Measurements from ENCODE around the gene C1QTNF9.
"Not testable (repeated sequence)": the region's sequence is repeated elsewhere in the genome, so short reads cannot be mapped to it uniquely, and the experiment has no call there.

The C1QTNF9 gene, protein sequence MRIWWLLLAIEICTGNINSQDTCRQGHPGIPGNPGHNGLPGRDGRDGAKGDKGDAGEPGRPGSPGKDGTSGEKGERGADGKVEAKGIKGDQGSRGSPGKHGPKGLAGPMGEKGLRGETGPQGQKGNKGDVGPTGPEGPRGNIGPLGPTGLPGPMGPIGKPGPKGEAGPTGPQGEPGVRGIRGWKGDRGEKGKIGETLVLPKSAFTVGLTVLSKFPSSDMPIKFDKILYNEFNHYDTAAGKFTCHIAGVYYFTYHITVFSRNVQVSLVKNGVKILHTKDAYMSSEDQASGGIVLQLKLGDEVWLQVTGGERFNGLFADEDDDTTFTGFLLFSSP

DNA sequence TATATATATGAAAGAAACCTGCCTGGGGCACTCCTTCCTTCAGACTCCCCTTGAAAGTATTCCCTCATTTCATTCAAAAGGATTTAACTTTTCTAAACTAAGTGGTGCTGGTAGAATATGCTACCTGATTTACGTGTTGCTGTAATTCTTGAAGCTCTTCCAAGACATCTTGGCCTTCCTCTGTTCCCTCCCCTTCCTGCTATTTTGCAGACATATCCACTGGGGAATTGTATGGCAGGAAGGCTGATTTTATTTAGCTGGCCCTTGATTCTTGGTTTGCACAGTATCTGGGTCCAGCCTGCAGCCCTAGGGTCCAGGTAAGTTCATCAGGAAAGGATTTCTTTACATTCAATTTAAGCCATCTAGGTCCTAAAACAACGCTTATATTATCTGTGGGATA is at the start of gene C1QTNF9:
C1QTNF9 (plus strand) TSS at position 281 of the 400 bp plus-strand sequence. CDS start 6,424 bp downstream, outside the sequence.
- not testable (repeated sequence) for DNase-seq; H3K9me3 ChIP-seq (ENCODE audit: severe bottlenecking); H3K27me3 ChIP-seq (ENCODE audit: insufficient read depth, low read depth, severe bottlenecking); H3K4me3 ChIP-seq (ENCODE audit: low read depth, low read length); H3K27ac ChIP-seq; H3K36me3 ChIP-seq

DNA sequence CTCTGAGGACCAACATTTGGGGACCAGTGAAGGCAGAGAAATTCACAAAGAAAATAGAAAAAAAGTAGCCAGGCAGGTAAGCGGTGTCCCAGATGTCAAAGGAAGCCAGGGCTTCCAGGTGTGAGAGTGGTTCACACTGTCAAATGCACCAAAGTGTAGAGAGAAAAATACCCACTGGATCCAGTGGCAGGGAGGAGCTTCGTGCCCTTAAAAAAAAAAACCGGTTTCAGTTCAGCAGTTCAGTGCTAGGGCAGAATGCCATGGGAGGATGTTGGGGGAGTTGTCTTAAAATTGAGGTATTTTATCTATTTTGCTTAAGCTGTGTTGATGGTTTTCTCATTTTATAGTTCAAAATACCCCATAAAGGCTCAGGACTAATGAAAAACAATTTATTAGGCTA is 47.8 kb upstream of the C1QTNF9 start:
- no peak for DNase-seq
- TF ChIP-seq, protein P1, sequence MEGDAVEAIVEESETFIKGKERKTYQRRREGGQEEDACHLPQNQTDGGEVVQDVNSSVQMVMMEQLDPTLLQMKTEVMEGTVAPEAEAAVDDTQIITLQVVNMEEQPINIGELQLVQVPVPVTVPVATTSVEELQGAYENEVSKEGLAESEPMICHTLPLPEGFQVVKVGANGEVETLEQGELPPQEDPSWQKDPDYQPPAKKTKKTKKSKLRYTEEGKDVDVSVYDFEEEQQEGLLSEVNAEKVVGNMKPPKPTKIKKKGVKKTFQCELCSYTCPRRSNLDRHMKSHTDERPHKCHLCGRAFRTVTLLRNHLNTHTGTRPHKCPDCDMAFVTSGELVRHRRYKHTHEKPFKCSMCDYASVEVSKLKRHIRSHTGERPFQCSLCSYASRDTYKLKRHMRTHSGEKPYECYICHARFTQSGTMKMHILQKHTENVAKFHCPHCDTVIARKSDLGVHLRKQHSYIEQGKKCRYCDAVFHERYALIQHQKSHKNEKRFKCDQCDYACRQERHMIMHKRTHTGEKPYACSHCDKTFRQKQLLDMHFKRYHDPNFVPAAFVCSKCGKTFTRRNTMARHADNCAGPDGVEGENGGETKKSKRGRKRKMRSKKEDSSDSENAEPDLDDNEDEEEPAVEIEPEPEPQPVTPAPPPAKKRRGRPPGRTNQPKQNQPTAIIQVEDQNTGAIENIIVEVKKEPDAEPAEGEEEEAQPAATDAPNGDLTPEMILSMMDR (IDR thresholded peaks at IDR 0.05; ENCODE audit: low read depth, low read length): no peak
- no peak overlapping the region for H3K27ac ChIP-seq
- H3K27me3 ChIP-seq (ENCODE audit: insufficient read depth, low read depth, severe bottlenecking): no peaks in the 10 kb centered on the region
- no peaks in the 10 kb centered on the region for H3K36me3 ChIP-seq
- no peaks in the 10 kb centered on the region for H3K9me3 ChIP-seq (ENCODE audit: severe bottlenecking)
- H3K4me3 ChIP-seq (ENCODE audit: low read depth, low read length): no peak overlapping the region

DNA sequence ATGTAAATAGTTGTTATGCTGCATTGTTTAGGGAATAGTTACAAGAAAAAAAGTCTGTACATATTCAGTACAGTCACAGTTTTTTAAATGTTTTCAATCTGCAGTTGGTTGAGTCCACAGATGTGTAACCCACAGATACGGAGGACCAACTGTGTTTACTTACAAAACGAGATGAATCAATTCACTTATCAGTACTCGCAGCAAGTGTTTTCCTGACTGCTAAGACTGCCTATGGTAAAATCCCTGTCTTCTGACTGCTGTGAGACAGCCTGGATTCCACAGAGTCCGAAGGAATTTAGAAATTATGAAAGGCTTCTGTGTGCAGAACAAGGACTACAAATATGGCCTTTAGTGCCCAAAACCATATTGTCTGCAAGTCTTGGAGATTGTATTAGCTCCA is 45.7 kb upstream of the C1QTNF9 start:
- Histone ChIP-seq H3K27ac (no peak overlapping the region), H3K4me3 (ENCODE audit: low read depth, low read length) (no peak overlapping the region), H3K36me3 (no peaks in the 10 kb centered on the region), H3K9me3 (ENCODE audit: severe bottlenecking) (no peaks in the 10 kb centered on the region), H3K27me3 (ENCODE audit: insufficient read depth, low read depth, severe bottlenecking) (no peaks in the 10 kb centered on the region)
- DNase-seq: no peak
- TF ChIP-seq, protein P1 (IDR thresholded peaks at IDR 0.05; ENCODE audit: low read depth, low read length): no peak

DNA sequence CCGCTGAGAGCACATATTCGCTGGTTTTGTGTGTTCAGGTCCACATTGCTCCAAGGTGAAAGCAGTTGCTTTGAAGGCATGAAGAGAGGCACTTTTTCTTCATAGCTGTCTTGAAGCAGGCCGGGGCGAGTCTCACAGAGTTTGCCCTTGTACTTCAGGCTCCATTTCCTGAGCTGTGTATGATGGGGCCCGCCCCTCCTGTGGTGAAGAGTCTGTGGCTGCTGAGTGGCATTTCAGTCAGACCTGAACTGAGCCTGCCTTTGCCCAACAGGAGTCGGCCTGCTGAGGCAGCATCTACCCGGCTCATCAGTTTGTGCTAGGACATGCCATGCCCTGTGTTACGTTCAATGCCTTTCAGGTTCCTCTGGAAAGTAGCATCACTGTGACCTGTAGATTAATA is 44.4 kb upstream of the C1QTNF9 start:
- no peaks in the 10 kb centered on the region for H3K27me3 ChIP-seq (ENCODE audit: insufficient read depth, low read depth, severe bottlenecking)
- H3K4me3 ChIP-seq (ENCODE audit: low read depth, low read length): no peak overlapping the region
- TF ChIP-seq, protein P1 (IDR thresholded peaks at IDR 0.05; ENCODE audit: low read depth, low read length): no peak
- no peak for DNase-seq
- H3K27ac ChIP-seq: no peak overlapping the region
- H3K9me3 ChIP-seq (ENCODE audit: severe bottlenecking): no peaks in the 10 kb centered on the region
- no peaks in the 10 kb centered on the region for H3K36me3 ChIP-seq

DNA sequence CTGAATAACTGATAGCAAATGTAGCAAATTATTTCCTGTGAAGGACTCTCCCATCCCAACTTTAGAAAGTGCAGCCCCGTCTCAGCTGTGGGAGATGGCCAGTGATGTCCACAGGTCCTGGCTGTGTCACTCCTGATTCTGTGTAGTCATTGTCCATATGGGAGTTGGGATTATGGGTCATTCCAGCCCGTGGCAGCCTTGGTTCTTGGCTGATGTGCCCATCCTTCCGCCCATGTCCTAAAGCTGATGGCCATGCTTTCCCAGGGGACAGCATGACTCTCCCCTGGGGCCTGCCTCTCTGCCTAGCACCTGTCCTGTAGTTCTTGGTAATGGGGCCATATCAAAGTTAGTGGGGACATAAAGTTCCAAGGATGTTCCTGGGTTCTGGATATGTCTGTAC is 43.9 kb upstream of the C1QTNF9 start:
- Histone ChIP-seq H3K4me3 (ENCODE audit: low read depth, low read length) (no peak overlapping the region), H3K27ac (no peak overlapping the region), H3K36me3 (no peaks in the 10 kb centered on the region), H3K9me3 (ENCODE audit: severe bottlenecking) (no peaks in the 10 kb centered on the region), H3K27me3 (ENCODE audit: insufficient read depth, low read depth, severe bottlenecking) (no peaks in the 10 kb centered on the region)
- TF ChIP-seq, protein P1 (IDR thresholded peaks at IDR 0.05; ENCODE audit: low read depth, low read length): no peak
- DNase-seq: no peak

DNA sequence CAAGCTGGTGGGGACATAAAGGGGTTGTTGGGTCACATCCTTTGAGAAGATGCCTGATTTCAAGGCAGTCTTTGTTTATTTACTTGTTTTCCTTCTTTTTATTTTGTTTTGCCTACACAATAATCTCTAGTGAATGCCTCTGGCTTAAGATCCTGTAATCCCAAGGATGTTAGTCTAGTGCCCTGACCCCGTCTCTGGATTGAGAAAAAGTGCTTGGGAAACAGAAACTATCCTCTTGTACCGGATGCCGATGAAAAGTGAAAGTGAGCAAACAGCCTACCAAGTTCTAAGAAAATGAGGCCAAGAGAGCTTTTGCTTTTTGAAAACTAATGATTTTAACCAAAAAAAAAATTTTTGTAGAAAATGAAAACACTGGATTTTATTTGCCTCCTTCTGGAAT is 42.1 kb upstream of the C1QTNF9 start:
- no peak for DNase-seq
- no peaks in the 10 kb centered on the region for H3K9me3 ChIP-seq (ENCODE audit: severe bottlenecking)
- H3K4me3 ChIP-seq (ENCODE audit: low read depth, low read length): no peak overlapping the region

More for the DNA sequence above, 42.1 kb upstream of the C1QTNF9 start:
- Histone ChIP-seq H3K27ac (no peak overlapping the region), H3K27me3 (ENCODE audit: insufficient read depth, low read depth, severe bottlenecking) (no peaks in the 10 kb centered on the region), H3K36me3 (no peaks in the 10 kb centered on the region)
- TF ChIP-seq, protein P1 (IDR thresholded peaks at IDR 0.05; ENCODE audit: low read depth, low read length): no peak

All from WERI-Rb-1 (cell line).